VCaP (cell line): Measurements from ENCODE around the gene SHF.

ENCODE experiments used
- H3K27ac ChIP-seq: fragments of 450-650 bp; 2 replicates; pipeline ENCODE4 v1.5.1; 2017
- CTCF ChIP-seq: fragments of 450-650 bp; conservative IDR thresholded peaks from 2 replicates; pipeline ENCODE4 v1.5.1; 2017; ENCODE audit warnings: mild to moderate bottlenecking, moderate library complexity

Gene SHF

GRCh38 chr15:45174069-45174468 lies 13.7 kb downstream of the SHF start:
- TF ChIP-seq CTCF: no peak
- H3K27ac ChIP-seq: no peak overlapping the region

GRCh38 chr15:45171912-45172311 lies 15.9 kb downstream of the SHF start:
- H3K27ac ChIP-seq: no peak overlapping the region
- no peak for TF ChIP-seq CTCF

GRCh38 chr15:45169608-45170480 lies 17.9 kb downstream of the SHF start:
- no peak for TF ChIP-seq CTCF
- no peak overlapping the region for H3K27ac ChIP-seq

GRCh38 chr15:45168751-45169551 lies 18.8 kb downstream of the SHF start:
- TF ChIP-seq CTCF: no peak
- H3K27ac ChIP-seq: no peak overlapping the region

- no peak overlapping the region; the same call in 1 of the 2 replicates for H3K27ac ChIP-seq
- TF ChIP-seq CTCF: no peak
Observed at GRCh38 chr15:45168286-45168685, 19.5 kb downstream of the SHF start.

GRCh38 chr15:45167631-45168205 lies 20.0 kb downstream of the SHF start:
- no peak; the same call in 1 of the 2 replicates for TF ChIP-seq CTCF
- peak overlapping the region; percentile 95 for H3K27ac ChIP-seq
